RPMI8226 (cell line): Measurements from ENCODE around the gene CALHM6.

ENCODE experiments used
- DNase-seq: peaks from one replicate; pipeline ENCODE4 v3.0.0-alpha.2; 2015

CALHM6 gene

GRCh38 chr6:116461331-116461931, at the start of gene CALHM6:
TSS of gene CALHM6 (plus strand) at chr6:116461375. CDS start at chr6:116461930, 555 bp downstream.
- DNase-seq = no peak

- no peak for DNase-seq
Observed at GRCh38 chr6:116412270-116412669, 48.9 kb upstream of the CALHM6 start.

GRCh38 chr6:116413357-116413756, 47.8 kb upstream of the CALHM6 start:
- DNase-seq = no peak

- DNase-seq = no peak
Observed at GRCh38 chr6:116417661-116418060, 43.5 kb upstream of the CALHM6 start.

GRCh38 chr6:116419069-116419786, 41.9 kb upstream of the CALHM6 start:
- DNase-seq = no peak

- DNase-seq = no peak
Observed at GRCh38 chr6:116420341-116420740, 40.8 kb upstream of the CALHM6 start.

- no peak for DNase-seq
Observed at GRCh38 chr6:116422238-116422637, 38.9 kb upstream of the CALHM6 start.

GRCh38 chr6:116424001-116424400, 37.2 kb upstream of the CALHM6 start:
- DNase-seq = no peak

- no peak for DNase-seq
Observed at GRCh38 chr6:116426551-116426950, 34.6 kb upstream of the CALHM6 start.

- no peak for DNase-seq
Observed at GRCh38 chr6:116429111-116429510, 32.1 kb upstream of the CALHM6 start.

GRCh38 chr6:116430860-116431259, 30.3 kb upstream of the CALHM6 start:
- DNase-seq = no peak

GRCh38 chr6:116431964-116432595, 29.1 kb upstream of the CALHM6 start:
- DNase-seq = no peak

- no peak for DNase-seq
Observed at GRCh38 chr6:116433206-116433712, 27.9 kb upstream of the CALHM6 start.

- no peak for DNase-seq
Observed at GRCh38 chr6:116434056-116434725, 27.0 kb upstream of the CALHM6 start.

- DNase-seq = no peak
Observed at GRCh38 chr6:116436586-116436985, 24.6 kb upstream of the CALHM6 start.

GRCh38 chr6:116437656-116438055, 23.5 kb upstream of the CALHM6 start:
- no peak for DNase-seq

GRCh38 chr6:116438590-116439448, 22.4 kb upstream of the CALHM6 start:
- no peak for DNase-seq

GRCh38 chr6:116439522-116440051, 21.6 kb upstream of the CALHM6 start:
- DNase-seq = no peak

- no peak for DNase-seq
Observed at GRCh38 chr6:116443105-116443504, 18.1 kb upstream of the CALHM6 start.

GRCh38 chr6:116444092-116444491, 17.1 kb upstream of the CALHM6 start:
- DNase-seq = peak; percentile 37

- no peak for DNase-seq
Observed at GRCh38 chr6:116444575-116444974, 16.6 kb upstream of the CALHM6 start.

GRCh38 chr6:116445102-116445501, 16.1 kb upstream of the CALHM6 start:
- peak; percentile 70 for DNase-seq
